ENCODE data around the gene NEIL3.

GRCh38 chr4:177349191-177349590 is 39.5 kb downstream of the NEIL3 start:
- TF ChIP-seq CTCF (IDR thresholded peaks at IDR 0.05; ENCODE audit: low read depth, low read length, poor library complexity, severe bottlenecking): no peak
- no peak for TF ChIP-seq EZH2phosphoT487 (IDR thresholded peaks at IDR 0.05; ENCODE audit: borderline replicate concordance, low read length)
